ENCODE data around the gene C17orf67.
A peak's percentile ranks its signal among the peaks of the same experiment; 100 is the strongest.

The C17orf67 gene

GRCh38 chr17:56810891-56811775 lies 22.6 kb downstream of the C17orf67 start:
- Histone ChIP-seq H3K4me3 (no peak overlapping the region), H3K27ac (no peak overlapping the region)

- no peak overlapping the region for H3K4me3 ChIP-seq
- H3K27ac ChIP-seq = no peak overlapping the region
Measured at GRCh38 chr17:56810343-56810742, 23.4 kb downstream of the C17orf67 start.

- Histone ChIP-seq H3K4me3 (no peak overlapping the region), H3K27ac (no peak overlapping the region)
Measured at GRCh38 chr17:56809820-56810179, 23.9 kb downstream of the C17orf67 start.

- H3K4me3 ChIP-seq = no peak overlapping the region
- H3K27ac ChIP-seq = no peak overlapping the region
Measured at GRCh38 chr17:56809106-56809819, 24.5 kb downstream of the C17orf67 start.

DNA sequence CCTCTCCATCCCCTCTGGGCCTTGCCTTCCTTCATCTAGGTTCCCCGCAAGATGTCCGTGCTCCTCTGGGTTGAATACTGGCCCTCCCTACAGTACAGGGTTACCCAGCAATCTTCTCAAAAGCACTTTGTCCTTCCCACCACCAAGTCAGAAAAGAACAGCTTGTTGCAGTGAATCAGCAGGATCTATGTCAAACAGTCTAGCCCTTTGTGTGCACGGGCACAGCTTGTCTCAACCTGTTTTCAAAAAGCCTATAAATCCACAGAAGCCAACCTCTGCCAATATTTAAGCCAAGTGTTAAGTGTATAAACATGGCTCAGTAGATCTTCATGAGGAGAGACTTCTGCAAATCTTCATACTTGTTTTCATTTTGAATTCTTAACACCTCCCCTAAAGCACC lies 25.2 kb downstream of the C17orf67 start:
- H3K4me3 ChIP-seq = no peak overlapping the region
- H3K27ac ChIP-seq = peak overlapping the region in 5 of 21 experiments; percentile 5 to 76 (median 60)

DNA sequence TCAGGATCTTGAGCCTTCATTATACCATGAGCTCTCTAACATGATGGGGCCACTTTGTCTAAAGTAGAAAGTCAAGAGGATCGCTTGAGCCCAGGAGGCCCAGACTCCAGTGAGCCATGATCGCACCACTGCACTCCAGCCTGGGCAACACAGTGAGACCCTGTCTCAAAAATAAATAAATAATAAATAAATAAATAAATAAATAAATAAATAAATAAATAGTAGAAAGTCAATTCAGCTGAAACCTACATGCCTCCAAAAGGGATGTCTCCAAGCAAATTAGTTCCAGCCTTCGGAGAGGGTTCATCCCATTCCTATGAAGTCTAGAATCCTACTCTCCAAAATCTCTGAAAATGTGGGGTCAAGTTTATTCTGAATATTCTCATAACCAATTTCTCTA lies 26.0 kb downstream of the C17orf67 start:
- no peak overlapping the region for H3K4me3 ChIP-seq
- peak overlapping the region in 2 of 21 experiments; percentile 60 to 61 for H3K27ac ChIP-seq

DNA sequence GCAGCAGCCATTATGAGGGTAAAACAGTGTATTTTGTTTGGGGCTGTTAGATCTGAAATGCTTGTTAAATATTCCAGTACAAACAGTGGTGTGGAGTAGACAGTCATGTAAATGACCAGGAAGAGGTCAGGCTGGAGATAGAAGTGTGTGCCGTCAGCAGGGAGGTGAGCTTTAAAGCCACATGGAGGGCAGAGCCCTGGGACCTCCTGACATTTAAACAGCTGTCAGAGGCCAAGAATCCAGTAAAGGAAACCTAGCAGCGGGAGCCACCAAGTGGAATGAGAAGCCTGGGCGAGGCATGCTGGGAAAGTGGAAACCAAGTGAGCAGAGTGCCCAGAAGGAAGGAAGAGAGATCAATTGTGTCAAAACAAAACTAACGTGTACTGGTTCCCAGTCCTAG lies 26.8 kb downstream of the C17orf67 start:
- no peak overlapping the region for H3K27ac ChIP-seq
- no peak overlapping the region for H3K4me3 ChIP-seq

DNA sequence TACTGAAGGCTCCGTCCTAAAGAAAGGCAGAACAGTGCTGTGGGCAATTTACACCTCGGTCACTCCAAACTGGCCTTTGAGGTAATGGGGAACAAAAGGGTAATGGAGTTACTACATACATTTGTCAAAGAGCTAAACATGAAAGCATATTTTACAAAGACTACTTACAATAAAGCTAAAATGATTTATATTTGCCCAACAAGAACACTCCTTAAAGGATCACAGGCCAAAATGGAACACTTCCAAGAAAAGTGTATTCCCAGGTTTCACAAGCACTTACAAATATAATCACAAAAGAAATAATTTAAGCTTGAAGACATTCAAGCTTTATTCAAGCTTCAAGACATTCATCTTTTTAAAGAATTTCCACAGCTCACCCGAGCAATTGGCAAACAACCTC lies 29.3 kb downstream of the C17orf67 start:
- Histone ChIP-seq H3K4me3 (no peak overlapping the region), H3K27ac (no peak overlapping the region)

DNA sequence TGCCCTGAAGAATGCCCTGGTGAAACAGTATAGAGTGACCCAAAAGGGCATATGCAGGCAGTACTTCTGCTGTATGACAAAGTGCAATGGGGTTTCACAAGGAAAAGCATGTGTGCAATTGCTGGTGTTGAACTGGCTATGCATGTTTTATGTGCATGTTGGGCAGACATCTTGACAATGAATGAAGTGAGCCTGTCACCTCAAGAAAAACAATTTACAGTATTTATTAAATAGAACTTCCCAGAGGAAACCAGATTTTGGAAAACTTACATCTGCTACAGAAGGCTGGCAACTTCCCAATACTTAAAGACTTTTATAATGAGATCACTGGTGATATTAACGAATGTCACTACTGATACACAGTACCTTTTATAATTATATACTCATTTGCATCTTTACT lies 30.6 kb downstream of the C17orf67 start:
- Histone ChIP-seq H3K27ac (no peak overlapping the region), H3K4me3 (no peak overlapping the region)

- Histone ChIP-seq H3K27ac (no peak overlapping the region), H3K4me3 (no peak overlapping the region)
Measured at GRCh38 chr17:56801459-56802178, 32.1 kb downstream of the C17orf67 start.

GRCh38 chr17:56798916-56799315 lies 34.8 kb downstream of the C17orf67 start:
- no peak overlapping the region for H3K4me3 ChIP-seq

DNA sequence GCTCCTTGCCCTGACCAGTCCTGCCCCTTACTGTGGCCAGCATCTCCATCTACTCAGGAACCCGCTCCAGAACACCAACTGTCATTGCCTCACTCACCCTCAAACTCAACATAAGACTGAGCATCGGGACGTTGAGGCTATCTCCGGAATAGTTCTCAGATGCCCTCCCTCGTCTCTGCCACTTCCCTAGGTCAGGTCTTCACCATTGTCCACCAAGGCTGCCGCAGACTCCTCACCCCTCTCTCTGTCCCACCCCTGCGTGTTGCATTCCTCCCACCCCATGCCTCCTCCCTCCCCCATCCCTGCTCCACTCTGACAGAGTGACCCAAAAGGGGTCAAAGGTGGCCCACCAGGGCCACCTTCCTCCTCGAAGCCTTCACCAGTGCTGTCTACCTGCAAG lies 37.2 kb downstream of the C17orf67 start:
- no peak overlapping the region for H3K4me3 ChIP-seq
- no peak overlapping the region for H3K27ac ChIP-seq

More at GRCh38 chr17:56798916-56799315, 34.8 kb downstream of the C17orf67 start:
- no peak overlapping the region for H3K27ac ChIP-seq

- Histone ChIP-seq H3K4me3 (no peak overlapping the region), H3K27ac (no peak overlapping the region)
Measured at GRCh38 chr17:56795221-56795865, 38.4 kb downstream of the C17orf67 start.

DNA sequence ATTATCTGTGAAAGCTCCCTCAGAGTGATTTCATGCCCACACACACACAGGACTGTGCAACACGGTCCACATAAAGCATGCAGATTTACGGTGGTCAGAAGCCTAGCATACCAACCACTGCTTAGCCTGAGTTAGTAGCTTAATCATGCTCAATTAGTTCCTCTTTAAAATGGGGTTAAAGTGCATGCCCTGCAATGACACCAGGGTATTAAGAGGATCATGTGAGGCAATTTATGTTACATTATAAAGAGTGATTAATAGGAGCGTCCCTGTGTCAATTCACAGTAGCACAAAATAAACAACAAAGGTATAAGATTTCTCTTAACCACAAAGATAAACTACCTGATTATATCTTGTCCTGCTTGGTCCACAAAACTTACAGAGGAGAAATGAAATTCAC lies 39.8 kb downstream of the C17orf67 start:
- no peak overlapping the region for H3K4me3 ChIP-seq
- no peak overlapping the region for H3K27ac ChIP-seq

DNA sequence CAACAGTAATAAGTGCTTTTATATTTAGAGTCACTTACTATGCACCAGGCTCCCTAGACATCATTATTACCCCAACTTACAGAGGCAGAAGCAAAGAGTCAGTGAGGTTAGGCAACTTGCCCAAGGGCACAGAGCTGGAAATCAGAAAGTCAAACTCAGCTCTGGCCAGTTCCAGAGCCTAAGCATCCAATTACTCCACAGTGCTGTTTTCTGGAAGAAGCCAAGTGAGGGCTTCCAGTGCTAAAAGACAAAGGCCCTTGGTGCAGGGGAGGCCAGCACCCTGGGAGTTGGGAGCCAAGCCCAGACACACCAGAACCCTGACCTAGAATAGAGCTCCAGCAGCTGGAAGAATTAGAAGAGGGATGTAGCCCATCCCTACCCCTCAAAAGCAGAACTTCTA lies 40.2 kb downstream of the C17orf67 start:
- H3K27ac ChIP-seq = no peak overlapping the region
- no peak overlapping the region for H3K4me3 ChIP-seq

DNA sequence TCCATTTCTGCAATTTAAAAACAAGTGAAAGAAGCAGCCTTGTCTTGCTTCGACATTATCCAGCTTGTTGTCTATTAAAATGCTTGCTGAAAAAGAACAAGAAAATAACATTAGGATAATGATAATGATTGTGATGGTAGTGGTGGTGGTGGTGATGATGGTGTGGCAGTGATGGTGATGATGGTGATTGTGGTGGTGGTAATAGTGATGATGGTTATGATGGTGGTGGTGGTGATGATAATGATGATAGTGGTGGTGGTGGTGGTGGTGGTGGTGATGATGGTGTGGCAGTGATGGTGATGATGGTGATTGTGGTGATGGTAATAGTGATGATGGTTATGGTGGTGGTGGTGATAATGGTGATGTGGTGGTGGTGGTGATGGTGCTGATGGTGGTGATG lies 41.5 kb downstream of the C17orf67 start:
- Histone ChIP-seq H3K27ac (no peak overlapping the region), H3K4me3 (no peak overlapping the region)

- peak overlapping the region in 1 of 21 experiments; percentile 27 for H3K27ac ChIP-seq
- no peak overlapping the region for H3K4me3 ChIP-seq
Measured at GRCh38 chr17:56786989-56787482, 46.7 kb downstream of the C17orf67 start.

DNA sequence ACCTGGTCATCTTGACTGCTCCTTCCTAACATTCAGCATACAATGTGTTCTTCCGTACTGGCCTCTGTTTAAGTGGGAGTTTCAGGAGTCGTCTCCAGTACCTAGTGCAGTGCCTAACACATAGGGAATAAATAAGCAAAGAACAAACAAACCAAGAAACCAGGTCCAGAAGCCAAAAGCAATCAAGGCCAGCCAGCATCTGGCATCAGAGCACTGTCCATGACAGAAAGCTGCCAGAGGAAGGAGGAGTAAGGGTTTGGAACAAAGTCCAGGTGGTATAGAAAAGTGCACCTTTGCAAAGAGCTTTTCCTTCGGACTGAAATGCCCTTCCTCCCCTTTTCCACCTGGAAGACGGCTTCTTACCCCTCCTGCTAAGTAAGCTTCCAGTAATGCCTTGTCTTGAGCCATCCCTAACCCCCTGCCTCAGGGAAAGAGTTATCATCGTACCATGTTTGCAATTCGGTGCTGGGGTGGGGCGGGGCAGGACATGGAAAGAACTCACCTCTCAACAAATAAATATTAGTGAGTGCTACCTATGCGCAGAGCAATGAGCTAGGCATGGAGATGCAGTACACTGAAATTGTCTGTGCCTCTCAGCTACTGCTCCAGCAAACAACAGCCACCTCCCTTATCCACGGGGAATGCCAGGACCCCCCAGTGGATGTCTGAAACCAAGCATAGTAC lies 47.6 kb downstream of the C17orf67 start:
- Histone ChIP-seq H3K27ac (no peak overlapping the region), H3K4me3 (no peak overlapping the region)

- peak overlapping the region in 1 of 21 experiments; percentile 17 for H3K27ac ChIP-seq
Measured at GRCh38 chr17:56785405-56785804, 48.3 kb downstream of the C17orf67 start.

More at GRCh38 chr17:56785405-56785804, 48.3 kb downstream of the C17orf67 start:
- H3K4me3 ChIP-seq = no peak overlapping the region

Measured in skin epidermis (tissue), 12 donors.